CD4-positive, alpha-beta T cell treated with Interferon alpha-2 for 1 hour (primary cell): Measurements from ENCODE around the gene MAP4K4.

Experiments
- DNase-seq, 2 donors: peaks; one replicate each; pipeline ENCODE4 v3.0.0-alpha.2; 2020 to 2022

Gene MAP4K4

GRCh38 chr2:101794141-101794540, 96.6 kb downstream of the MAP4K4 start:
- DNase-seq, result no peak

GRCh38 chr2:101795033-101795432, 97.5 kb downstream of the MAP4K4 start:
- no peak for DNase-seq

DNA sequence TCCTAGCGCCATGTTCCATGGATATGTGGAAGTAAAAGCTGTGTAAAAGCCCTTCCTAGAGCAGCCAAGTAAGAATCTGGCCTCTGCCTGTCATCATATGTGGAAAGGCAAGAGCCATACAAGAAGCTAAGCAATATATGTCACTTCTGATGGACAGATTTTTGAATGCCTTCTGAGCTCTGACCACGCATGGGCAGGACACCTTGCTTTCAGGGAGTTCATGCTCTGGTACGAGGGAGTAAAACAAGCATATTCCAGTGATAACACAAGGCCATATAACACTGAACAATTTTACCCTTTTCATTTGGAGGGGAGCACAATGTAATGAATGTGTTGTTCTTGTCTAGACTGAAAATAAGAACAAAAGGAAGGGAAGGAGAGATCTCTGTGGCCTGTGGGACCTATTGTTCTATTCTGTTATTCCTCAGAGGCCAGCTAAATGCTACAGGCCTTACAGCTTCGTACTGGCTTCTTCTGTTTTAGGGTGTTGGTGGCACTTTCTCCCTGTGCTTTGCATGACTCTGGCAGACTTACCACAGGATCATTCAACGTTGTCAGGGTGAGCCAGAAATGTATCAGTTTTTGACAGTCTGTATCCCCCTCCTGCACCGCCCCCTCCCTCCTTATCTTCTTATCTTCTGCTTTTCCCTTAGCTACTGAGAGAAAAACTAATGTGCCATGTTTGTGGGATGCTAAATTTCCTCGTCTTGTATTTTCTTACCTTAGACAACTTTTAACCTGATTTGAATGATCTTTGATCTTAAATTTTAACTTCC, 99.5 kb downstream of the MAP4K4 start:
- no peak for DNase-seq

DNA sequence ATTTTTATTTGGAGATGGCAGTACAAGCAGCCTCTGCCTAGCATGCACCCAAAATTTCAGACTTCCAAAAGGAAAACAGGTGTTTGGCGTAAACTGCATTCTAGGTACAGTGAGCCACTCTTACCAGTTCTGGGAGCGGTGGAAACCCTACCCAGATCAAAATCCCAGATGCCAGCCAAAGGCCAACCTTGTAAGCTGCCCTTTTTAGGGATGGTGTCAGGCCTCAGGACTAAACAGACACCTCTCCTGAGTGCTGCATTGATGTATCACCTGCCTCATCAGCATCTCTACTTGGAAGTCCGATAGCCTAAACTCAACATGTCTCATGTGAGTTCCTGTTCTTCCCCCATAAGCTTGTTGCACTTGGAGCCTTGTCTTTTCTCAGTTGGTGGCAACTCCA, 104.0 kb downstream of the MAP4K4 start:
- no peak for DNase-seq

DNA sequence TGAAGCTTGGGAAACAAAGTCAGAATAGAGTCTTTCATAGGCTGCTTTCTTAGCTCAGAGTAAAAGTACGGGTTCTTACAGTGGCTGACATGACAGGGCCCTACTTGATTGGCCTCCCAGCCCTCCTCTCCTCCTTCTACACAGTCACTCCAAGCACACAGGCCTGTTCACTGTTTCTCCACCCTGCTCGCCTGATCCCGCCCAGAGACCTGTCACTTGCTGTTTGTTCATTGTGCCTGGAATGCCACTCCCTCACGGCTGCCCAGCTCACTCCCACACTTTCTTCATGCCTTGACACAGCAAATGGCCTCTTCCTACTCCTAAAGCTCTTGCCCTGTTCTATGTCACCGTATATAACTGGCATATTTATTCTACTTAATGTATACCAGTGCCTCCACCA, 104.8 kb downstream of the MAP4K4 start:
- DNase-seq, result no peak

GRCh38 chr2:101803128-101803527, 105.6 kb downstream of the MAP4K4 start:
- DNase-seq, result no peak

DNA sequence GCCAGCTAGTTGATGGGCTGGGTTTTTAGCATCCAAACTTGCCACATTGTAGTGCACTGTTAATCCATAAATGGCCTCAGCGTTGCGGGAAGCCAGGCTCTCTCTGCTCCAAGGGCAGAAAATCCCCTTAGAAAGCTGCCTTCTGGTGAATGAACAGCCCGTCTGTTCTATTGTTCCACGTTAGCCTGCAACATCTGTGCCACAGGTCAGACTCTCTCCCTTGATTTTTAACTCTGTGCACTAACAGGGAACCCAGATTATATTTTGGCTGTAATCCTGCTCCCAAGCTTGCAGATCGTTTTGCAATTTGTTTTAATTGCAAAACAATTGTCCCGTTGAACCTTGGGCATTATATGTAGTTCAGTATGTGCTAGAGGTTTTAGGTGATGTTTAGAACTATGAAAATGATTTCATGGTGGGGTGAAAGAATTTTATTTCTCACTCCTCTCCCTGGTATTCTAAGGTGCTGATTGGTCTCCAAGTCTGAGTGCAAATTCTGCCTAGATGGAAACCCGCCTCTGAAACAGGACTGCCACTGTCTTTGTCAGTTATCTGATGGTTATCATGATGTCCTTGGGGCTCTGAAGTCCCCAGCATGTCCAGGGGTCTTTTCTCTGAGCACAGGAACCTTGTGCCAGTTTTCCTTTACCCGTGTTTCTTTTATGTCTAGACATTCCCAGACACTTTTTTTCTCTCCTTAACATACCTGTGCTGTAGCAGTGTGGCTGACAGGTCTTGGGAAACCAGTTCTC, 106.6 kb downstream of the MAP4K4 start:
- no peak for DNase-seq

- no peak for DNase-seq
Observed at GRCh38 chr2:101805152-101806088, 107.9 kb downstream of the MAP4K4 start.

- DNase-seq, result peak in 1 of 2 donors; percentile 15
Observed at GRCh38 chr2:101806123-101806522, 108.6 kb downstream of the MAP4K4 start.

DNA sequence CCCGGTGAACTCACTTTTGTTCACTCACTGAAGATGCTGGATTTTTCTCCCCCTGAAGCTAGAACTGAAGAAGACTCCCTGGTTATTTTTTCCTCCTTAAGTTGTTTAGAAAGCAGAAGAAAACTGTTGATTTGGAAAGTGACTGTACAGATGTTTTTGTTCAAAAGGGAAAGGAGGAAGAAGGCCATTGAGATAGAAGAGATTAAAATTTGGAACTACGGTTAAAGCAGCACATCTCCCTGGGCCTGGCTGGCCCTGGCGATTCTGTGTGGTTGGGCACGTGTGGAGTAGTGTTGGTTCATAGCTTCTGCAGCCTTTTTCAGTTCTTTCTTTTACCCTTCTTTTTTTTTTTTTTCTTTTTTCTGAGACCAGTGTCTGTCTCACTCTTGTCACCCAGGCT, 109.2 kb downstream of the MAP4K4 start:
- DNase-seq, result no peak

GRCh38 chr2:101807242-101807641, 109.7 kb downstream of the MAP4K4 start:
- no peak for DNase-seq

- DNase-seq, result no peak
Observed at GRCh38 chr2:101808006-101808562, 110.6 kb downstream of the MAP4K4 start.

DNA sequence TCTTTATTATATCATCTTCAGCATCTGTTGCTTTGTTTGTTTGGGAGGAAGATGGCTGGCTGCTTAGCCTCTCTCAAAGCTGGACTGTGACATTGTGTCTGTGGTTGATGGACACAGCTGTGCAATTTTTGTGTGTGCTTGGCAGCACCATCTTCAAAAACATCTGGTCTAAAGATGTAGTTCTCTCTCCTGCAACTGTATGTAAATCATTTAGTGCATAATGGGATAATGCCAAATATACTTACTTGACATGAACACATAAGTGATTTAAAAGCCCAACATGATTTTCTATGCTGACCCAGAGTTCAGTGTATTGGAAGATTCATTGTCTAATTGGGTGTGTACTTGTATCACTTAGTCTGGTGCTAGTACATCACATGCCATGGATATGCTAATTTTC, 112.2 kb downstream of the MAP4K4 start:
- DNase-seq, result no peak

DNA sequence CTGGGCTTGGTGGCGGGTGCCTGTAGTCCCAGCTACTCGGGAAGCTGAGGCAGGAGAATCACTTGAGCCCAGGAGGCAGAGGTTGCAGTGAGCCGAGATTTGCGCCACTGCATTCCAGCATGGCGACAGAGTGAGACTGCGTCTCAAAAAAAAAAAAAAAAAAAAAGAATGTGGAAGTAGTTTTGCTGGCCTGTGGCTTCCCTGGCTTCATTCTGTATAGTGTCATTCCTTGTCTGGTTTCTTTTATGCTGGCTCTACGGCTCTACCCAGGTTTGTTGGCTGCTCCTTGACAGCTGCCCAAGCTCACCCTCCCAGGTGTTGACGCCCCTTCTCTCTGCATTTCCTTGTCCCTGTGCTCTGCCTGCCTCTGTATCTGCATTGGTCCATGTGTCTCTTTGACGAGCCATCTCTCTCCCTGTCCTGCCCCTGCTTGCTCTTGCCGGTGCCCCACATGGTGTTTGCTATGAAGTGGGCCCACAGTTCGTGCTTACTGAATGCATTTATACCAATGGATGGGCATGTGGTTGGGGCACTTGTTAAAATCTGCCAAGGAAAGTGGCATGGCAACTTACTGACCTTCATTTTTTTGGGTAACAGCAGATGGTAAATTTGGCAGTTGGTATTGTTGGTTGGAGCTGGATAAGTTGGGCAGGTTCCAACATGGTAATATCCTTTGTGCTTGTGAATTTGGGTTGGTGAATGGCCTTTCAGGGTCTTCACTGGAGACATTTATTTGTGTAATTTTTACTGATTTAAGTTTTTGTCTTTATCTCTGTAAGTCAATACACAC, 113.9 kb downstream of the MAP4K4 start:
- no peak for DNase-seq

- DNase-seq, result no peak
Observed at GRCh38 chr2:101812226-101812625, 114.7 kb downstream of the MAP4K4 start.

DNA sequence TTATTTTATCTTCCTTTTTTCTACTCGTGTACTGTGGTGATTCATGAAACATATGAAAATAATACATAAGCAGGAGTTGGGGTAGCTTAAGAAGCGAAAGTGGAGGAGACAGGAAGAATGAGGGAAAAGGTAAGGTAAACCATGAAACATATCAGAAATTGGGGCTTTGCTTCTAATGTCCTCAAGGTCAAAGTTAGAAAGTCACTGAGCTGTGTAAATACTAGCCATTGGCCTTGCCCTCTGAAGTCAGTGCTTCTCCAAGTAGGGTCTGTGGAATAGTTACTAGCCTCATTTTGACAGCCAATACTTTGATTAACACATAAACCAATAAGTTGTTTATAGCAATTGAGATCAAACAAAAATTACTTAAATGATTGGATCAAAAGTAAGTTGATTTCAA, 117.2 kb downstream of the MAP4K4 start:
- DNase-seq, result no peak

- no peak for DNase-seq
Observed at GRCh38 chr2:101815154-101815553, 117.6 kb downstream of the MAP4K4 start.

GRCh38 chr2:101815739-101816391, 118.4 kb downstream of the MAP4K4 start:
- DNase-seq, result no peak

- no peak for DNase-seq
Observed at GRCh38 chr2:101816598-101816997, 119.1 kb downstream of the MAP4K4 start.

GRCh38 chr2:101817481-101817880, 120.0 kb downstream of the MAP4K4 start:
- no peak for DNase-seq
